ENCODE measurements around the gene UBE3A.

- TF ChIP-seq CTCF (IDR thresholded peaks at IDR 0.05) (no peak), POLR2A (IDR thresholded peaks at IDR 0.05) (no peak), EP300 (IDR thresholded peaks at IDR 0.05) (no peak)
These were observed 6.8 kb downstream of the UBE3A start for GRCh38 chr15:25431836-25432561.
